HEK293 (cell line): Measurements from ENCODE around the gene UGT1A9.

Source experiments
- CTCF ChIP-seq: fragments of 450-650 bp; formaldehyde crosslinking; IDR thresholded peaks from 2 replicates; pipeline ENCODE4 v1.5.1; 2016; ENCODE audit warnings: missing biosample characterization, missing genetic modification characterization
- KLF16 ChIP-seq: fragments of 450-650 bp; formaldehyde crosslinking; IDR thresholded peaks from 2 replicates; pipeline ENCODE4 v1.5.1; 2017; ENCODE audit warnings: missing biosample characterization, missing genetic modification characterization
- PBX3 ChIP-seq: sonication (generic); formaldehyde crosslinking; IDR thresholded peaks from 2 replicates; pipeline ENCODE4 v1.8.1; 2022; ENCODE audit warnings: mild to moderate bottlenecking, moderate library complexity, missing genetic modification reagents
- TSHZ1 ChIP-seq: fragments of 450-650 bp; formaldehyde crosslinking; IDR thresholded peaks from 2 replicates; pipeline ENCODE4 v1.5.1; 2016; ENCODE audit warnings: missing biosample characterization, missing genetic modification characterization, borderline replicate concordance
- YY1 ChIP-seq: fragments of 450-650 bp; formaldehyde crosslinking; IDR thresholded peaks from 2 replicates; pipeline ENCODE4 v1.5.1; 2018; ENCODE audit warnings: missing biosample characterization, missing genetic modification characterization
- ZNF175 ChIP-seq: fragments of 450-650 bp; formaldehyde crosslinking; IDR thresholded peaks from 2 replicates; pipeline ENCODE4 v1.5.1; 2016; ENCODE audit warnings: missing biosample characterization, missing genetic modification characterization
- ZNF521 ChIP-seq: fragments of 450-650 bp; formaldehyde crosslinking; IDR thresholded peaks from 2 replicates; pipeline ENCODE4 v1.5.1; 2017; ENCODE audit warnings: missing biosample characterization, mild to moderate bottlenecking, missing genetic modification characterization
- ZNF747 ChIP-seq: fragments of 450-650 bp; formaldehyde crosslinking; IDR thresholded peaks from 2 replicates; pipeline ENCODE4 v1.5.1; 2016; ENCODE audit warnings: missing biosample characterization, missing genetic modification characterization
- TF ChIP-seq, protein P1 (sequence below): fragments of 450-650 bp; formaldehyde crosslinking; IDR thresholded peaks from 2 replicates; pipeline ENCODE4 v1.5.1; 2016; ENCODE audit warnings: missing biosample characterization, missing genetic modification characterization
- TF ChIP-seq, protein P2 (sequence below): fragments of 450-650 bp; formaldehyde crosslinking; IDR thresholded peaks from 2 replicates; pipeline ENCODE4 v1.5.1; 2016; ENCODE audit warnings: missing biosample characterization, missing genetic modification characterization

DNA sequence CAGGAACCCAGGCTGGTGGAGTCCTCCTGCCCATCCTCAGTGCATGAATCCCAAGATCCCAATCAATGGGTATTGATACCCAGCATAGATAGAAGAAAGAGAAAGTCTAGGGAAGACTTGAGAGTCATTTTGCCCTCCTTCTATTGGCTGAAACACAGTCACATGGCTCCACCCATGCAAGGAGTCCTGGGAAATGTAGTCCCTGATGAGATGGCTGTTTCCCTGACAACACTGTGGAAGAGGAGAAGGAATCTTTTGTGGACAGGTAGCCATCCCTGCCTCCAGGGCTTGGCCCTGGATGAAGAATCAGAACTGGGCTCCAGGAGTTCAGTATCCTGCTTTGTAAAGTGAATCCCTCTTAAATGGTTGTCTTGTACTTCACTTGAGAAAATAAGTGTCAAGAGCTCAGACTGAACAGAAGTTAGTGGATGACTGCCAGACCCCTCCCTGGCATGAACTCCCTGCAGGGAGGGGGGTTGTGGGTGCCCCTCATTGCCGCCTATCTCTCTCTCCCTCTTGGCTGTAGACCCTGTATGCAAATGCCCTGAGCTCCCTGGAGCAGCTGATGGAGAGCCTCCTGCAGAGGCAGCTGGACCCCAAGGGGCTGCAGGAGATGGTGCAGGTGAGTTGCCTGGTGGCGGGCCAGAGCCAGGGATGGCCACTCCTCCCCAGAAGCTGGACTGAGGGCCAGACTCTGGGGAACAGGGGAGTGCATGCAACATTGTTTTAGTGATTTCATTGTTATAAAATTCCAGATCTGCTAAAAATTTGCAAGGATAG is 142.5 kb downstream of the UGT1A9 start:
- TF ChIP-seq ZNF521 (no peak), CTCF (no peak), KLF16 (no peak), YY1 (tag by site-specific recombination) (no peak), ZNF747 (tag by site-specific recombination) (no peak), ZNF175 (tag by site-specific recombination) (no peak), PBX3 (no peak), TSHZ1 (tag by site-specific recombination) (no peak)
- TF ChIP-seq, protein P1, sequence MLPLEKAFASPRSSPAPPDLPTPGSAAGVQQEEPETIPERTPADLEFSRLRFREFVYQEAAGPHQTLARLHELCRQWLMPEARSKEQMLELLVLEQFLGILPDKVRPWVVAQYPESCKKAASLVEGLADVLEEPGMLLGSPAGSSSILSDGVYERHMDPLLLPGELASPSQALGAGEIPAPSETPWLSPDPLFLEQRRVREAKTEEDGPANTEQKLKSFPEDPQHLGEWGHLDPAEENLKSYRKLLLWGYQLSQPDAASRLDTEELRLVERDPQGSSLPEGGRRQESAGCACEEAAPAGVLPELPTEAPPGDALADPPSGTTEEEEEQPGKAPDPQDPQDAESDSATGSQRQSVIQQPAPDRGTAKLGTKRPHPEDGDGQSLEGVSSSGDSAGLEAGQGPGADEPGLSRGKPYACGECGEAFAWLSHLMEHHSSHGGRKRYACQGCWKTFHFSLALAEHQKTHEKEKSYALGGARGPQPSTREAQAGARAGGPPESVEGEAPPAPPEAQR (tag by site-specific recombination): no peak
- TF ChIP-seq, protein P2, sequence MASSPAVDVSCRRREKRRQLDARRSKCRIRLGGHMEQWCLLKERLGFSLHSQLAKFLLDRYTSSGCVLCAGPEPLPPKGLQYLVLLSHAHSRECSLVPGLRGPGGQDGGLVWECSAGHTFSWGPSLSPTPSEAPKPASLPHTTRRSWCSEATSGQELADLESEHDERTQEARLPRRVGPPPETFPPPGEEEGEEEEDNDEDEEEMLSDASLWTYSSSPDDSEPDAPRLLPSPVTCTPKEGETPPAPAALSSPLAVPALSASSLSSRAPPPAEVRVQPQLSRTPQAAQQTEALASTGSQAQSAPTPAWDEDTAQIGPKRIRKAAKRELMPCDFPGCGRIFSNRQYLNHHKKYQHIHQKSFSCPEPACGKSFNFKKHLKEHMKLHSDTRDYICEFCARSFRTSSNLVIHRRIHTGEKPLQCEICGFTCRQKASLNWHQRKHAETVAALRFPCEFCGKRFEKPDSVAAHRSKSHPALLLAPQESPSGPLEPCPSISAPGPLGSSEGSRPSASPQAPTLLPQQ (tag by site-specific recombination): no peak
